ENCODE measurements around the gene CBX4.

DNA sequence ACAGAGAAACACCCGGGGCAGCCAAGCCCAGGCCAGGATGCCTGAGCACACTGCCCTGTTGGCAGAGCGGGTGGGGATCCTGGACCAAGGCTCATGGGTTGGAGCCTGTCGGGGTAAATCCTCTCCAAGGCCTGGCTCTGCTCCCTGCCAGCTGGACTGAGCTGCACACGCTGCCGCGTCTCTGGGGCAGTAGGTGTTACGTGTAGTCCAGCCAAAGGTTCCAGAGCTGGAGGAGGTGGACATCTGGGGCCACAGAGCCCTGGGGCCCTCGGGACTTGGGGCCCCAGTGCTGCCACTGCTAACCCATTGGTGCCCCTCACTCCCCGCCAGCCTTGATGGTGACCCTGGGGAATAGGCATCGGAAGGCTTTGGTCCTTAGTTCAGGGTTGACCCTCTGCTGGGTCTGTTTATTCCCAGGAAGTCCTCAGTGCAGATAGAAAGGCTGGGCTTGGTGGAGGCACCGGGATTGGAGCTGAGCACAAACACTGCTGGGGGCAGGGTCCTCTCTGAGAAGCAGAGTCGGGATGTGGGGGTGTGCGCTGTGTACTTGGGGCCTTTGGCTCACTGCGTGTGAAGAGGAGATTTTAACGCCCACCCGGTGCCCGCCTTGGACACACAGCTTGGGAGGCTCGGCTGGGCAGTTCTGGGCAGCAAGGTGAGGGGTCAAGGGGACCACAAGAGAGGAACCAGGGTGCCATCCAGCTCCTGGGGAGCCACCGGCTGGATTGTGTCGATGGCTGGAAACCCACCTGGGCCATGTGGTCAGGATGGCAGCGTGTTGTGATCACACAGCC, 16.3 kb upstream of the CBX4 start:
- TF ChIP-seq CREB5 (CRISPR knock-in tag; IDR thresholded peaks at IDR 0.05; ENCODE audit: low read depth) (no peak), CSDC2 (CRISPR knock-in tag; IDR thresholded peaks at IDR 0.05) (no peak), ZNF565 (CRISPR knock-in tag; conservative IDR thresholded peaks at IDR 0.05; ENCODE audit: low read depth) (no peak), OSR1 (CRISPR knock-in tag; IDR thresholded peaks at IDR 0.05) (no peak), ZFP3 (CRISPR knock-in tag; IDR thresholded peaks at IDR 0.05) (no peak), GLIS3 (CRISPR knock-in tag; IDR thresholded peaks at IDR 0.05) (no peak), ZFP30 (CRISPR knock-in tag; IDR thresholded peaks at IDR 0.05) (no peak), RARB (CRISPR knock-in tag; IDR thresholded peaks at IDR 0.05) (no peak)

Measured in SK-N-SH treated with all-trans-retinoic acid at 6 μM for 48 hours (cell line).